Measurements from ENCODE around the gene RIOK3.
A peak's percentile ranks its signal among the peaks of the same experiment; 100 is the strongest.
"Not testable (repeated sequence)": the region's sequence is repeated elsewhere in the genome, so short reads cannot be mapped to it uniquely, and the experiment has no call there.

RIOK3 gene

GRCh38 chr18:23484561-23485182 is 31.6 kb downstream of the RIOK3 start:
- Histone ChIP-seq H3K9me3 (no peaks in the 10 kb centered on the region), H3K27ac (peak overlapping the region in 1 of 2 donors; percentile 16)
- intact Hi-C loops (cut with DNase I; ENCODE audit: low total_unique reads): no loop called here

GRCh38 chr18:23485386-23485785 is 32.3 kb downstream of the RIOK3 start:
- intact Hi-C loops (cut with DNase I; ENCODE audit: low total_unique reads): no loop called here
- peaks cover 0 to 42% (median 8%) of the 10 kb centered on the region in 4 donors for H3K4me1 ChIP-seq
- DNase-seq: no peak
- H3K4me3 ChIP-seq: no peak overlapping the region
- H3K36me3 ChIP-seq: peaks cover 14 to 22% (median 19%) of the 10 kb centered on the region in 3 donors
- no peaks in the 10 kb centered on the region for H3K27me3 ChIP-seq
- no peak for TF ChIP-seq CTCF (IDR thresholded peaks at IDR 0.05)
- H3K27ac ChIP-seq: no peak overlapping the region
- no peaks in the 10 kb centered on the region for H3K9me3 ChIP-seq

More at GRCh38 chr18:23484561-23485182, 31.6 kb downstream of the RIOK3 start:
- no peaks in the 10 kb centered on the region for H3K27me3 ChIP-seq
- no peak for DNase-seq
- peaks cover 0 to 36% (median 8%) of the 10 kb centered on the region in 4 donors for H3K4me1 ChIP-seq
- H3K4me3 ChIP-seq: no peak overlapping the region
- no peak for TF ChIP-seq CTCF (IDR thresholded peaks at IDR 0.05)
- peaks cover 22 to 29% (median 26%) of the 10 kb centered on the region in 3 donors for H3K36me3 ChIP-seq

- H3K36me3 ChIP-seq: no peaks in the 10 kb centered on the region
- H3K27ac ChIP-seq: peak overlapping the region; percentile 82 to 84
- no peaks in the 10 kb centered on the region for H3K9me3 ChIP-seq
- H3K27me3 ChIP-seq: no peaks in the 10 kb centered on the region
- intact Hi-C loops (cut with DNase I; ENCODE audit: low total_unique reads): no loop called here
- peak in 1 of 2 donors; percentile 74 for DNase-seq
- H3K4me1 ChIP-seq: peaks cover 0 to 42% (median 8%) of the 10 kb centered on the region in 4 donors
- TF ChIP-seq CTCF (IDR thresholded peaks at IDR 0.05): no peak
- peak overlapping the region; percentile 26 to 33 for H3K4me3 ChIP-seq
These were observed 34.9 kb downstream of the RIOK3 start for GRCh38 chr18:23487738-23488570.

GRCh38 chr18:23489586-23489985 is 36.5 kb downstream of the RIOK3 start:
- Histone ChIP-seq H3K27ac (peak overlapping the region in 1 of 2 donors; percentile 82), H3K4me1 (peaks cover 0 to 37% (median 8%) of the 10 kb centered on the region in 4 donors)
- H3K36me3 ChIP-seq; H3K4me3 ChIP-seq; H3K9me3 ChIP-seq; H3K27me3 ChIP-seq; intact Hi-C loops (cut with DNase I; ENCODE audit: low total_unique reads): not testable (repeated sequence)
- DNase-seq: peak in 1 of 2 donors; percentile 84

GRCh38 chr18:23493654-23494053 is 40.6 kb downstream of the RIOK3 start:
- H3K27ac ChIP-seq: no peak overlapping the region
- no peaks in the 10 kb centered on the region for H3K36me3 ChIP-seq
- H3K27me3 ChIP-seq: no peaks in the 10 kb centered on the region
- TF ChIP-seq CTCF (IDR thresholded peaks at IDR 0.05): no peak
- no peaks in the 10 kb centered on the region for H3K9me3 ChIP-seq
- DNase-seq: no peak
- no peak overlapping the region for H3K4me3 ChIP-seq
- peaks cover 0 to 17% (median 2%) of the 10 kb centered on the region in 4 donors for H3K4me1 ChIP-seq
- intact Hi-C loops (cut with DNase I; ENCODE audit: low total_unique reads): no loop called here

- Histone ChIP-seq H3K4me1 (peaks cover 0 to 19% (median 4%) of the 10 kb centered on the region in 4 donors), H3K36me3 (no peaks in the 10 kb centered on the region), H3K27ac (no peak overlapping the region), H3K4me3 (no peak overlapping the region), H3K9me3 (no peaks in the 10 kb centered on the region), H3K27me3 (no peaks in the 10 kb centered on the region)
- intact Hi-C loops (cut with DNase I; ENCODE audit: low total_unique reads): no loop called here
- no peak for DNase-seq
- TF ChIP-seq CTCF (IDR thresholded peaks at IDR 0.05): no peak
These were observed 41.9 kb downstream of the RIOK3 start for GRCh38 chr18:23494992-23495391.
